Lower lobe of right lung (tissue), 2 donors: ENCODE measurements around the gene CUX1. TPM values are rescaled to one million over a fixed set of nuclear protein-coding genes. Genes with fewer than 3 reads are reported as not detected.

Experiments
- ATAC-seq, 2 donors: fragments of 200-7000 bp; cut with Tn5 transposase; one replicate each; pipeline ENCODE4 v1.9.1; 2020 to 2022; ENCODE audit warnings: mild to moderate bottlenecking in 2 of 2, moderate library complexity in 2 of 2
- DNase-seq: peaks from one replicate; pipeline ENCODE4 v3.0.0-alpha.2; 2020
- H3K27ac ChIP-seq: fragments of 200-600 bp; one replicate; pipeline ENCODE4 v1.8.0; 2022
- H3K27me3 ChIP-seq: fragments of 200-600 bp; one replicate; pipeline ENCODE4 v1.8.0; 2022; ENCODE audit warnings: low read depth
- H3K36me3 ChIP-seq: fragments of 200-600 bp; one replicate; pipeline ENCODE4 v1.8.0; 2022; ENCODE audit warnings: mild to moderate bottlenecking
- H3K4me1 ChIP-seq: fragments of 200-600 bp; one replicate; pipeline ENCODE4 v1.8.0; 2022
- H3K4me3 ChIP-seq: fragments of 200-600 bp; one replicate; pipeline ENCODE4 v1.8.0; 2022; ENCODE audit warnings: mild to moderate bottlenecking
- H3K9me3 ChIP-seq: fragments of 200-600 bp; one replicate; pipeline ENCODE4 v1.8.0; 2022
- CTCF ChIP-seq: fragments of 200-600 bp; IDR thresholded peaks from one replicate; pipeline ENCODE4 v1.8.0; 2022; ENCODE audit warnings: antibody characterized with exemption, mild to moderate bottlenecking
- intact Hi-C: fragments of 100-400 bp; cut with DNase I; formaldehyde crosslinking; loops from one replicate; pipeline ENCODE4 v1.11.0; 2022
- total RNA-seq: library from RNA; stranded (reverse); fragmentation: NEBNext Ultra II Directional; extraction: Animal tissue kit (Norgen Biotek cat#: 25700); gene quantifications from one replicate; pipeline ENCODE4 v1.2.1, GENCODE V29; 2021
- donor health status: DM: no; HTN: yes; CAD: no; lungs with severe emphysema.

Gene CUX1
- total RNA-seq, 1 donor from 2014 or later, result 118 TPM

- Histone ChIP-seq H3K27ac (no peak overlapping the region), H3K9me3 (no peaks in the 10 kb centered on the region), H3K36me3 (peaks cover 96% of the 10 kb centered on the region), H3K27me3 (no peaks in the 10 kb centered on the region), H3K4me1 (no peaks in the 10 kb centered on the region), H3K4me3 (no peak overlapping the region)
- DNase-seq (no peak), ATAC-seq (no peak)
- intact Hi-C loops, result no loop called here
- no peak for TF ChIP-seq CTCF
Observed at GRCh38 chr7:102202556-102202955, 385.1 kb downstream of the CUX1 start.

DNA sequence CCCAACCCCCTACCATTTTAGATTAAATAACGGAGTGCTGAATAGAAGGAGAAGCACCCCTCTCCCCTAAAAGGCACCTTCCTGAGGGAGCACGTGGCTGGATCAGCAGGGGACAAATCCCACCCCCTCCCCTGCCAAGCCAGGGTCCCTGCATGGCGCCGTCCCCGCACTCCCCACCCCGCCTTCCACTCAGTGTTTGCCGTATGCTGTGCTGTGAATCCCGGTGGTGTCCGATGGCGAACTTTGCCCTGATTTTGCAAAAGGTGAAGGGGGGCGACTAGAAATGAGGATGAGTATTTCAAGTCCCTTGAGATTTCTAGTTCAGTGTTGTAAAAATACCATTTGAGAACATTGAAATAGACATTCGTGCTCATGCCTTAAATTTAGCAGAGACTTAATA lies 385.8 kb downstream of the CUX1 start:
- DNase-seq (no peak), ATAC-seq (no peak)
- no peaks in the 10 kb centered on the region for H3K9me3 ChIP-seq
- no peak overlapping the region for H3K4me3 ChIP-seq
- intact Hi-C loops, result no loop called here
- H3K27ac ChIP-seq, result no peak overlapping the region
- no peaks in the 10 kb centered on the region for H3K27me3 ChIP-seq
- TF ChIP-seq CTCF, result no peak
- H3K36me3 ChIP-seq, result peaks cover 90% of the 10 kb centered on the region
- H3K4me1 ChIP-seq, result no peaks in the 10 kb centered on the region

GRCh38 chr7:102204212-102204611 lies 386.8 kb downstream of the CUX1 start:
- intact Hi-C loops, result no loop called here
- Histone ChIP-seq H3K27ac (no peak overlapping the region), H3K9me3 (no peaks in the 10 kb centered on the region), H3K4me1 (no peaks in the 10 kb centered on the region), H3K27me3 (no peaks in the 10 kb centered on the region), H3K36me3 (peaks cover 90% of the 10 kb centered on the region), H3K4me3 (no peak overlapping the region)
- TF ChIP-seq CTCF, result no peak
- ATAC-seq (no peak), DNase-seq (no peak)

DNA sequence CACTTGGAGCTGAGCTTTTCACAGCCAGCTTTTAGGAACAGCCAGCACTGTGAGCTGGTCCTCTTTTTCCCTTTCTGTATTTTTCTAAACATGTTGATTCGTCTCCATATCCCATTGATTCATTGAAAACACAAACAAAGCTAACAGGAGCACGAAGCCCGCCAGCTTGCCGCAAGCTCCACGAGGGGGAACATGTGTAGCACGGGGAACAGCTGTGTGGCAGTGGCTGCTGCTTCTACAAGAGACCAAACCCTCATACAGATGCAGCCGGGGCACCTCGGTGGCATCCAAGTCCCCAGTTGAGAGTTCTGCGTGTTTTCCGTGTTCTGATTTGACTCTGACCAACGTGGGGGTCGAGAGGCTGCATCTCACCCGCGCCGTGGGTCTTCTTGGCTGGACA lies 388.5 kb downstream of the CUX1 start:
- Histone ChIP-seq H3K27me3 (no peaks in the 10 kb centered on the region), H3K4me1 (no peaks in the 10 kb centered on the region), H3K27ac (no peak overlapping the region), H3K36me3 (peaks cover 85% of the 10 kb centered on the region), H3K4me3 (no peak overlapping the region), H3K9me3 (no peaks in the 10 kb centered on the region)
- no peak for ATAC-seq
- no peak for DNase-seq
- no peak for TF ChIP-seq CTCF
- intact Hi-C loops, result no loop called here

GRCh38 chr7:102208826-102209225 lies 391.4 kb downstream of the CUX1 start:
- Histone ChIP-seq H3K27me3 (no peaks in the 10 kb centered on the region), H3K27ac (no peak overlapping the region), H3K36me3 (peaks cover 78% of the 10 kb centered on the region), H3K4me1 (no peaks in the 10 kb centered on the region), H3K9me3 (no peaks in the 10 kb centered on the region), H3K4me3 (no peak overlapping the region)
- peak; percentile 29 to 46 for ATAC-seq
- DNase-seq, result no peak
- TF ChIP-seq CTCF, result no peak
- intact Hi-C loops, result no loop called here

DNA sequence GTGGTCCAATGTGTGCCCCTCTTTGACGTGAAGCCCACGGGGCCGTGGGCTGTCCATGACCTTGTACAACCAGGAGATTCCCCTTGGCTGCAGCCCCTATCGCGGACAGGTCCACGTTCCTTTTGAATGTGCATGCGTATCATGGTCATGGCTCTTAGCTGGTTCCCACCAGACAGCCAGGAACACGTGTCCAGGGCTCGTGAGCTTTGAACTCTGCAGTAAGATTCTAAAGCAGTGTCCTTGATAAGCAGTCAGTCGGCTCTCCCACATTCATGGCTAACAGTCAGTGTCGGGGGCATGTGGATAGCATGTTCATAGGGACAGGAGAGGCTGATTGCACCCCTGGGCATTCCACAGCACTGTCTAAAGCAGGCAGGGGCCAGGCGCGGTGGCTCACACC lies 393.4 kb downstream of the CUX1 start:
- H3K4me1 ChIP-seq, result no peaks in the 10 kb centered on the region
- no peak overlapping the region for H3K4me3 ChIP-seq
- no peak overlapping the region for H3K27ac ChIP-seq
- H3K9me3 ChIP-seq, result no peaks in the 10 kb centered on the region
- intact Hi-C loops, result no loop called here
- H3K27me3 ChIP-seq, result no peaks in the 10 kb centered on the region
- peaks cover 63% of the 10 kb centered on the region for H3K36me3 ChIP-seq
- TF ChIP-seq CTCF, result no peak
- DNase-seq (no peak), ATAC-seq (no peak)
